ENCODE results near the gene LNPK. TPM values are rescaled to one million over a fixed set of nuclear protein-coding genes. Genes with fewer than 3 reads are reported as not detected.

LNPK gene
- total and polyA plus RNA-seq, 9 of the 15 experiments (the other 6 are each of a cell fraction or from before 2014, with no cell fraction given) = 6.4 to 40.4 (median 21.3) TPM

GRCh38 chr2:175966839-175967238 lies 35.2 kb downstream of the LNPK start:
- H3K9me3 ChIP-seq (replicated peaks; ENCODE audit: control insufficient read depth, insufficient read depth, low read depth, low read length) = no peaks in the 10 kb centered on the region; the same call in 1 of the 2 replicates
- BruUV-seq (replicated peaks) = no TSS peak
- H3K27ac ChIP-seq (ENCODE audit: extremely low read depth, low read depth, low read length) = no peak overlapping the region
- 86% methylated on average over 3 of the region's 3 CpGs for WGBS (ENCODE audit: insufficient coverage, low coverage, missing lambda C conversion rate)
- H3K4me1 ChIP-seq (replicated peaks in 1 of 2; ENCODE audit: control insufficient read depth in 2 of 2, insufficient read depth in 2 of 2, low read length in 2 of 2) = no peaks in the 10 kb centered on the region
- no peak for FAIRE-seq
- in situ Hi-C loops (cut with MboI) (no loop called here), intact Hi-C loops (cut with micrococcal nuclease) (no loop called here)
- no peak overlapping the region for H2AFZ ChIP-seq (ENCODE audit: low read depth, low read length)
- no peaks in the 10 kb centered on the region for H4K20me1 ChIP-seq (replicated peaks; ENCODE audit: control insufficient read depth, insufficient read depth, low read length)
- TF ChIP-seq NFE2L1 (tag; IDR thresholded peaks at IDR 0.05; ENCODE audit: borderline replicate concordance, low read depth) = no peak
- TF ChIP-seq ZZZ3 (IDR thresholded peaks at IDR 0.05) = no peak
- no peak for TF ChIP-seq TRIM25 (IDR thresholded peaks at IDR 0.05; ENCODE audit: borderline replicate concordance)
- TF ChIP-seq ARID4B (CRISPR knock-in tag; IDR thresholded peaks at IDR 0.05) = no peak
- no peak overlapping the region for H3K9ac ChIP-seq (ENCODE audit: insufficient read depth in 1 of 2, low read depth in 2 of 2, low read length in 2 of 2)
- H3K4me3 ChIP-seq = no peak overlapping the region
- H3K79me2 ChIP-seq (ENCODE audit: control insufficient read depth, insufficient read depth, low read length) = no peaks in the 10 kb centered on the region
- H3K4me2 ChIP-seq (ENCODE audit: insufficient read depth, low read length) = no peak overlapping the region
- ChIA-PET CTCF (ENCODE audit: low intra/inter-chr PET ratio) (no interaction called here), POLR2A (interaction anchor here (0.8 to 1.5 kb wide), 2 partner anchors 9 to 11 kb away, joined by 4 to 5 read pairs; no protein-coding TSS in a partner anchor)
- DNase-seq (ENCODE audit: extremely low read depth in 1 of 4, low spot score in 3 of 4) = no peak
- peaks cover 25% of the 10 kb centered on the region; the same call in 2 of the 3 replicates for H3K36me3 ChIP-seq (ENCODE audit: control insufficient read depth, insufficient read depth, low read length)
- H3K9me1 ChIP-seq (ENCODE audit: control insufficient read depth, insufficient read depth, low read length) = no peaks in the 10 kb centered on the region
- no peaks in the 10 kb centered on the region for H3K27me3 ChIP-seq (ENCODE audit: control insufficient read depth in 2 of 2, insufficient read depth in 2 of 2, low read length in 2 of 2)
- no peak for ATAC-seq

Measured in K562 (cell line).